Fibroblast of the conjunctiva (primary cell): Measurements from ENCODE around the gene IL7R.
"Not testable (repeated sequence)": the region's sequence is repeated elsewhere in the genome, so short reads cannot be mapped to it uniquely, and the experiment has no call there.

Experiments
- DNase-seq: peaks from one replicate; pipeline ENCODE4 v3.0.0-alpha.2; 2010; ENCODE audit warnings: low read depth

The IL7R gene

DNA sequence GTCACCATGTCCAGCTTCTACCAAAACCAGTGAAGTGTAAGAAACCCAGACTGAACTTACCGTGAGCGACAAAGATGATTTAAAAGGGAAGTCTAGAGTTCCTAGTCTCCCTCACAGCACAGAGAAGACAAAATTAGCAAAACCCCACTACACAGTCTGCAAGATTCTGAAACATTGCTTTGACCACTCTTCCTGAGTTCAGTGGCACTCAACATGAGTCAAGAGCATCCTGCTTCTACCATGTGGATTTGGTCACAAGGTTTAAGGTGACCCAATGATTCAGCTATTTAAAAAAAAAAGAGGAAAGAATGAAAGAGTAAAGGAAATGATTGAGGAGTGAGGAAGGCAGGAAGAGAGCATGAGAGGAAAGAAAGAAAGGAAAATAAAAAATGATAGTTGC lies 19.8 kb downstream of the IL7R start:
- no peak for DNase-seq

DNA sequence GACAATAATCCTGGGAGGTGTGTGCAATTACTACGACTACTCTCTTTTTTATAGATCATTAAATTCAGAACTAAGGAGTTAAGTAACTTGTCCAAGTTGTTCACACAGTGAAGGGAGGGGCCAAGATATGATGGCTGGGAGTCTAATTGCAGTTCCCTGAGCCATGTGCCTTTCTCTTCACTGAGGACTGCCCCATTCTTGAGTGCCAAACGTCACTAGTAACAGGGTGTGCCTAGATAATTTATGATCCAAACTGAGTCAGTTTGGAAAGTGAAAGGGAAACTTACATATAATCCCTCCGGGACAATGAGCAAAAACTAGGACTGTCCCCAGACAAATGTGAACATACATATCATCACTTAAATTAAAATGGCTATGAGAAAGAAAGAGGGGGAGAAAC lies 20.2 kb downstream of the IL7R start:
- DNase-seq = no peak

DNA sequence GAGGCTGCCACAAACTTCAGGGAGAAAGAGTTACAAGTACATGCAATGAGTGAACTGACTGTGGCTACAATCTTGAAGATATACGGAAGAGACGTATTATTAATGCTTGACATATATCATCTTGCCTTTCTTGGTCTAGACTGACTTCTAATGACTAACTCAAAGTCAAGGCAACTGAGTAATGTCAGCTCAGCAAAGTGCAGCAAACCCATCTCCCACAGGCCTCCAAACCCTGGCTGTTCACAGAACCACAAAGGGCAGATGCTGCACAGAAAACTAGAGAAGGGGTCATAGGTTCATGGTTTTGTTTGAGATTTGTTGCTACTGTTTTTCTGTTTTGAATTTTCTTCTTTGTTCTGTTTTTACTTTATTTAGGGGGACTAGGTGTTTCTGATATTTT lies 21.0 kb downstream of the IL7R start:
- no peak for DNase-seq

DNA sequence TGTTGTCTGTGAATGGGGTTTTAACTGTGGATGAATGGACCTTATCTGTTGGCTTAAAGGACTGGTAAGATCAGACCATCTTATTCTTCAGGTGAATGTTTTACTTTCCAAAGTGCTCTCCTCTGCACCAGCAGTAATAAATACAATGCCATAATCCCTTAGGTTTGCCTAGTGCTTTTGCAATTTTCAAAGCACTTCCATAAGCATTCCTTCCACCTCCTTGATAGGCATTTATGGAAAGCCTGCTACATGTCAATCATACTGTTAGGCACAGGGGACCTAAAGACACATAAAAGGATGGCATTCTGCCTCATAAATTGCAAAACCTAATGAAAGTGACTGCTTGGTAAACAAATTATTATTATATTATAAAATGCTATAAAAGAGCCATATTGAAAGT lies 21.4 kb downstream of the IL7R start:
- no peak for DNase-seq

DNA sequence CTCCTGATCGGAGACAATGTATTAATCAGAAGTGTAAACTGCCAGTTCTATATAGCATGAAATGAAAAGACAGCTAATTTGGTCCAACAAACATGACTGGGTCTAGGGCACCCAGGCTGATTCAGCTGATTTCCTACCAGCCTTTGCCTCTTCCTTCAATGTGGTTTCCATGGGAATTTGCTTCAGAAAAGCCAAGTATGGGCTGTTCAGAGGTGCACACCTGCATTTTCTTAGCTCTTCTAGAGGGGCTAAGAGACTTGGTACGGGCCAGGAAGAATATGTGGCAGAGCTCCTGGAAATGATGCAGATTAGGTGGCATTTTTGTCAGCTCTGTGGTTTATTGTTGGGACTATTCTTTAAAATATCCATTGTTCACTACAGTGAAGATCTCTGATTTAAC lies 22.4 kb downstream of the IL7R start:
- DNase-seq = no peak

DNA sequence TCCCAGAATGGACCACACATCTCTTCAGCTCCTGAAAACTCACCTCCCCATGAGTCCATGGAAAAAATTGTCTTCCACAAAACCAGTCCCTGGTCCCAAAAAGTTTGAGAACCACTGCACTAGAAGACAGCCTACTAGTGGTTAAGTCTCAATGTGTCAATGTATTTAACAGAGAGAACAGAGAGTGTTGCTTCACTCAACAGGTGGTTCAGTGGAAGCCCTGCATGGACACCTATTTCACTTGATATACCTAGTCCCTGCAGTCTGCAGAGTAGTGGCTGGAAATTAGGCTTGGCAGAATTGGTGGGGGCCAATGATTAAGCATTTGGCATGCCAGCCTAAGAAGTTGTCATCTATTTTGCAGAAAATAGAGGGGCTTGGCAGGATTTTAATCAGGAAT lies 23.0 kb downstream of the IL7R start:
- no peak for DNase-seq

DNA sequence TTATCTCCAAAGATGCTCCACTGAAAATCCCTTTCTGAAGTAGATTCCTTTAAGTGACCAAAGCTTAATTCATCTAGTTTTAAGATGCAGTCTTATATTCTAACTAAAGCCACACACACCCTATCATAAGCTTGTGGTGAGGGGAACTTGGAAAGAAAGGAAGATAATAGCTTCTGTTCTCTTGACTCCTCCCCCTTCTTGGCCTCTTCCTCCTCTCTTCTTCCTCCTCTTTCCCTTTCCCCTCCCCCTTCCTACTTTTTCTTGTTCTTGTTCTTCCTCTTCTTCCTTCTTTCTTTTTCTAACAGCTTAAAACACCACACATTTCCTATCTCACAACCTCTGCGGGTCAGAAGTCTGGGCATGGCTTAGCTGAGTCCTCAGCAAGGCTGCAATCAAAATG lies 23.5 kb downstream of the IL7R start:
- DNase-seq = no peak

DNA sequence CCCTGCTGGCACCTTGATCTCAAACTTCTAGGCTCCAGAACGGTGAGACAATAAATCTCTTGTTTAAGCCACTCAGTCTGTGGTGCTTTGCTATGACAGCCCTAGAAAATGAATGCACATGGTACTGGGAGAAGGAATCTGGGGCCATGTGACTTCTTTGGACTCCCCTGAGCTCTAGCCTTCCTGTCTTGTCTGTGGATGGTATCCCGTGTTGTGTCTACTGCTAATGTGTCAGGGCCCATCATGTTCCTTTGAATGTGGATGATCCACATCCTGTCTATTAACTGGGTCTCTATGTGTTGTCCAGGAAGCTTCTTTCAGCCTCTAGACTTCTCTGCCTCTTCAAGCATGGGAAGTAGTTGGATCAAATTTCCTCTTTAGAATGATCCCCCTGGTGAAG lies 25.1 kb downstream of the IL7R start:
- DNase-seq = no peak

DNA sequence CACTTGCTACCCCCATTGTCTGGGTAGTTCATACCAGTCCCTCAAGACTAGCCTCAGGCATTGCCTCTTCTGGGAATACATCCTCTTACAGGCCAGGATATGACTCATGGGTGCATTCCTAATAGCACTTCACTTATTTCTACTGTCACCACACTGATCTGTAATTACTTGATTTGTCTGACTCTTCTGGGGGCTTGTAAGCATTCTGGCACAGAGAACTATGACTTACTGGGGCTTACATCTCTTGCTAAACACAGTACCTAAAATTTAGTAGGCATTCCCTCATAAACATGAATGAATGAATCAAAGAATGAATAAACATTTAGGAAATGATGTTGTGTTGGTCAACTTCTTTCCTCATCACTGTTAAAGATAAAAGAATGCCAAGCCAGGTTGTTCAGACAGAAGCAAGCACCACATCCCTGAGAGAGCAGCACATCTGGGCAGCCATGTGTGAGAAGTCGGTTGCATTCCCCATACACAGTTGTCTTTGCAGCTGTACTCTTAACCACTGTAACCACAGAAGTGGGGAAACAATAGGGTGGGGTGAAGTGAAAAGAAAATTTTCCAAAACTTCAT lies 27.6 kb downstream of the IL7R start:
- peak; percentile 46 for DNase-seq

DNA sequence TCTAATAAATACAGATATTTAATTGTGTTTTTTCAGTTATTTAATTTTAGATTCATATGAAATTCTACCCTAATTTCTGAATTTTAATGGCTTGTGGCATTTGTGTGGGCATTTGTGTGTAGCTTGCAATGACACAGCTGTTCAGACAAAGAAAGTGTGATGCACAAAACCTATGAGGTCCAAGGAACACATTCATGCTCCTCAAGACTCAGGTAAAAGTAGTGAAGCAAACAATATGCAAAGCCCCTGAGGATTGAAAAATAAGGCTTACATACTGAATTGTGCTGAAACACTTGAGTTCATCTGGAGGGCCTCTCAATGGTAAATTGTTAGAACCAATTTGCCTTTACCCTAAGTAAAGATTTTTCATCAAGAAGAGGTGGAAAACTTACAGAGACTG lies 28.1 kb downstream of the IL7R start:
- DNase-seq = no peak

DNA sequence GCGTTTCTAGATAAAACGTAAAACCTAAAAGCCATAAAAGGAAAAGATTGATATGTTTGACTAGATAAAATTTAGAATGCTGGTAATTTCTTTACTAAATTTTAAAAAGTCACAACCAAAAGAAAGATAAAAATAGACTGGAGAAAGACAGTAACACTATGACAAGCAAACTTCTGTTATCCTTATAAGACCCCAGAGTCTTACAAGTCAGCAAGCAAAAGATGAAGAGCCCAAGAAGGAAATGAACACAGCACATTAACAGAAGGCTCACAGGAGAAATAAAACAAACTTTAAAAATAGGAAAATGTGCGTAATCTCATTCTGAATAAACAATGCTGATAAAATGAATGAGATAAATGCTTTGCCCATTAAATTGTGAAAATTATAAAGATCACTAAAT lies 29.7 kb downstream of the IL7R start:
- DNase-seq = no peak

DNA sequence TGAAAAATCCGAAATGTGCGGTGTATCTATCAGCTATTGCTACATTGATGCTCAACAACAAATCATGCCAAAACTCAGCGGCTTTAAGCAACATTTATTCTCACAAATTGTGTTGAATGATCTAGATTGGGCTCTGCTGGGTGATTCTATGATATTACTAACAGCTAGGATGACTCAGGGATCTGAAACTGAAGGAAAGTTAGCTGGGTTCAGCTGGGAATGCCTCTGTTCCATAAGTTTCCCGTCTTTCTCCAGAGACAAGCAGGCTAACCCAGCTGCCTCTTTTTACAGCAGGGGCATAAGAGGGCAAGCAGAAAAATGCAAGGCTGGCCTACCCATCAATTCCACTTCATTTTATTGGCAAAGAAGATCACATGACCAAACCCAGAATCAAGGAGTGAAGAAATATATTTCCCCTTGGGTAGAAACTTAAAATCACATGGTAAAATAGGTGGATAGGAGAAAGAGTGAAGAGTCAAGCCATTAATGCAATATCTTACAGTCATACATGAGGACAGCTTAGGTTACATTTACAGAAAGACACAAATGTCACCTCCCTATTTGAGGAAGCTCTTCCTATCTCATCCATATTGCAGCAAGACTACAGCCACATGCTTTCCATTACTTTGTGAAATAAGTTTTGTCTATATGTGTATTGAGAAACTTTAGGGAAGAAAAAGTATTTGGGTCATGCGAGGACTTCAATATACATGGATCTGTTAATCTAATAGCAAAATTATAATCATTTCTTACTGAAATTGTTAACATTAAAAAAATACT lies 30.8 kb downstream of the IL7R start:
- DNase-seq = no peak

DNA sequence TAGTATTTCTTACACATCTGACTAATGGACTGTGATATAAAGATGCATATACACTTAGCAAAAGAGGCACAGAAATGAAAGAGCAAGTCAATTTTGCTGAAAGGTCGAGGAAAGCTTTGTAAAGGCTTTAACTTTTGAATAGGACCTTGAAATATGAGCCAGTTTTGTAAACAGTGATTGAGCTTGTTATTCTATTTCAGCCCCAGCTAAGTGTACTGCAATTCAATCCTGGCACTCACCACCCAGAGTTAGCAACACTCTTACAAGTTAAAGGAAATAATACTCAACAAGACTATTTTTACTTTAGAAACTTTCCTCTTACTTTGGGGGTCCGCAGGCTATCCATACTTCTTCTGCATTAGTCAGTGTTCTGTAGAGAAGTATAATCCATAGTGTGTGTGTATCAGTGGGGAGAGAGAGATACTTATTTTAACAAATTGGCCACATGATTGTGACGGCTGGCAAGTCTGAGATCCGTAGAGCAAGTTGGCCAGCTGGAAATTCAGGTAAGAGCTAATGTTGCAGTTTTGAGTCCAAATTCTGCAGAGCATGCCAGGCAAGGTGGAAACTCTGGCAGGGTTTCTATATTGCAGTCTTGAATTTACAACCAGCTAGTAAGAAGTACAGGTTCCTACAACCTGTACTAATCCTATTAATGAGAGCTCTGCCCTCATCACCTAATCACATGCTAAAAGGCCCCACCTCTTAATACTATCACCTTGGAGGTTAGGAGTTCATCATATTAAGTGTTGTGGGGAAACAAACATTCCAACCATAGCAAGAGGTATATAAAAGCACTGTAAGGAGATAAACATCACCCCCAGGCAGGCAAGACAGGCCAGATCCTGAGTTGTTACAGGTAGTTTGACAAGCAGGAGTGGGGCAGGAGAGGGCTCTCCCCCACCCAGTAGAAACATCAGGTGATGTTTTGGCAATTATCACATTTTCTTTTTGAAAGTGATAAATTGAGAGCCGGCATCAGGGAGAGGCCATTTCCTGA lies 33.6 kb downstream of the IL7R start:
- no peak for DNase-seq

DNA sequence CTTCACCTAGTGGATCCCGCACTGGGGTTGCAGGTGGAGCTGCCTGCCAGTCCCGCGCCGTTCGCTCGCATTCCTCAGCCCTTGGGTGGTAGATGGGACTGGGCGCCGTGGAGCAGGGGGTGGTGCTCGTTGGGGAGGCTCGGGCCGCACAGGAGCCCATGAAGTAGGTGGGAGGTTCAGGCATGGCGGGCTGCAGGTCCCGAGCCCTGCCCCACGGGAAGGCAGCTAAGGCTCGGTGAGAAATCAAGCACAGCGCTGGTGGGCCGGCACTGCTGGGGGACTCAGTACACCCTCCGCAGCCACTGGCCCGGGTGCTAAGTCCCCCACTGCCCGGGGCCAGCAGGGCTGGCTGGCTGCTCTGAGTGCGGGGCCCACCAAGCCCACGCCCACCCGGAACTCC lies 36.1 kb downstream of the IL7R start:
- DNase-seq = not testable (repeated sequence)

DNA sequence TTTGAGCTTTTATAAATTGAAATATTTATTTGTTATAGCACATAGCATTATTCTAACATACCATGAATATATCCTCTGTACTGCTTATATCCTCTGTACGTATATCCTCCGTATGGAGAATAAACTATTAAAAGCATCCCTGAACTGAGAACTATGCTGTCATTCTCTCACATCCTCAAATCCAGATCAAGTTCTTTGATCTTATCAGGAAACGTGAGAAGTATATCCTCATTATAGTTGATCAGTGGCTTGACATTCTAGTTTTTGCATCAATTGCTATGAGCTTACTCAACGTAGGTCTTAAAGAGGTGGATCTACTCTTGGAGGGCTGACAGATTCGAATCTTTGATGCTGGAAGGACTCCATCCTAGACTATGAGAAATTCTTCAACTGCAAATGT lies 37.4 kb downstream of the IL7R start:
- no peak for DNase-seq

DNA sequence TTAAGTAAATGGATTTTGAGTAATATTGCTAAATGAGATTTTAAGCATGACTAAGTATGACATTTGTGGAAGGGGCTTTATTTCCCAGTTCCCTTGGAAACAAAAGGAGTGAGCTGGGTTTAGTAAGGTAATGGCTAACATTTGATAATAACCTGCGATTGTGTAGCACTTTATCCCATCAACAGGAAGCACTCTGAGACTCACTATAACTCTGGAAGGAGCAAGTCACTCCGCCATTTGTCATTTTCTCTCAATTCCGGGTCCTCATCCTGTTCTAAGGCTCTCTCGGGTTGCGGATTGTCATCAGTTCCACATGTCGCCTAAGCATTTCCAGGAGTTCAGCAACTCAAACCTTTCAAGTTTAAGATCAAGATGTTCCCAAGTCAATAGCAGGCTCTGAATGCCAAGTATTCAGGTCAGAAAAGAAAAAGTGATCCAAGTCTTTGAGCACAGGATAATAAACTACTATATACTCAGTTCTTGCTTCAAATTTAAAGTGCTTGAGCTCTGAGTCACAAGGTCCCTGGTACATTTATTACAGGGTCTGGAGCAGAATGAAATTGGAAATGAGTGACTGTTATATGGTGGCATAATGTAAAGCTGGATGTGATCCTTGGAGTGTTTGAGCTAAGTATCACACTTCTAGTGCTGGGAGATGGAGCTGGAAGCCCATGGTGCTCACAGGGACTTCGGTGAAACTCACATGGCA lies 42.4 kb downstream of the IL7R start:
- DNase-seq = no peak

DNA sequence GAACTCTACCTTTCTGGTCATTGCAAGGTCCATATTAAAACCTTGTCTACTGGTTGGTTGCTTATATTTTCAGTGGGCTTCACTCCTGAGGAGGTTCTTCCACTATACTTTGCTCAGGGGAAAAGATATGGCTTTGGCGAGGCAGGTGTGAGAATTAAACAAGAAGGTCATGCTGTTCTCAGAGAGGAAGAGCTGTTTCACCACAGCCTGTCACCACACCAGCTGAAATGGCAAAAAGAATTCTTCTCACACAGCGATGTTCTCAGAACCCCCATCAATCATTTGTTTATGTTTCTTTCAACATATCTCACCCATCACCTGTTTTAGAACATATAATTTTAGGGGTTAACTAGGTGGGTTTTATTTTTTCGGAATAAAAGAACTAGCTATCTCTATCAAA lies 43.1 kb downstream of the IL7R start:
- no peak for DNase-seq

DNA sequence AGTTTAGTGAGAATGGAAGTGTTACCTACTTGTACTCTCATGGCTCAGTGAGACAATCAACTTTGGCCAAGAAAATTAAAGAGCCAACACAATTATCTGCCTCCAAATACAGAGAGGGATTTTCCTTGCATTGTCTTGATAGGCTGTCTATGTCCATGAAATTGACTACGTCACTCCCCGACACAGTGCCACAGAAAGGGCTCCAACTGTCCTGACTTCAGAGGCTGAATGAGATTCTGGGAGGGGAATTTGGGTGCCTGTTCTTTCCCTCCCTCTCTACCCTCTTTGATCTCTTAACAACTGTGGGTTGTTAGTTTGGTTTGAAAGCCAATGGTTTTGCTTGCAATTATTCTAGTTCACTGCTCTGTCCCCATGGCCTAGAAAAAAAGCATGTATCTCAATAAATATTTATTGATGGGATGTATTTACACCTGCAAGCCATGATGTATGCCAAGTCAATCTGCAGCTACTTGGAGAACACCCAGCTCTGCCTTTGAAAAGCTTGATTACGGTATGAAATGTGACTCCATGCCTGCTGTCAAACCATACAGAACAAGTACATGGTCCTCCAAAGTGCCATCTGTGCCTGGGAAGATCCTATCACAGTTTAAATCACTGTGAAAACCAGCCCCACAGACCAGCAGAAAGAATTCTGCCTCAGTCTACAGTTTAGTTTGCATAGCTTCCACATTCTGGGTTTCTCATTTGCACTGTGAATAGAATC lies 44.4 kb downstream of the IL7R start:
- no peak for DNase-seq

DNA sequence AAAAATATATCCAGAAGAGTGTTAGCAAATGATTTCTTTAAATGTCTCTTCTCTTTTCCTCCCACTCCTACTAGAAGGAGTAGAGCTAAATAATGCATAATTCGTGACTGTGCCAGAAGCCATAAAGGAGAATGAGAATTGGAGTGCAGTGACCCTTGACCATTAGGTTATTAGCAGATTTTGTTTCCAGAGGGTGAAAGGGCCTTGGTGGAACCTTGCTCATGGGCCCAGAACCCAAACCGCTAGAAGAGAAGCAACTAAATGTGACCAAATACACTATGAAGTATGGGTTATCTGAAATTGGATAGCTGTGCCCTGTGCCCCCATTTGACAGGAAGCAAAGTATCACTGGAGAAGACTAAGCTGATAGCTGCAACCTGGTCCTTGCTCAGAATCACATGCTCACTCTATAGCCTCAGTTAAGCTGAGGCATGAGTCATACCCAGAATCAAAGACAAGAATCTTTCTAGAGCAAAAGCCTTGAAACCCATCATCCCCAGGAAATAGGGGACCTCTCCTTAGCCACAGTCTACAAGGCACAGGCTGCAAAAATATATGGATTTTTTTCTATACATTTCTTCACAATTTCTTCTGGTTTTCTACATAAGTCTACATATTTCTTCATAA lies 45.5 kb downstream of the IL7R start:
- DNase-seq = no peak

DNA sequence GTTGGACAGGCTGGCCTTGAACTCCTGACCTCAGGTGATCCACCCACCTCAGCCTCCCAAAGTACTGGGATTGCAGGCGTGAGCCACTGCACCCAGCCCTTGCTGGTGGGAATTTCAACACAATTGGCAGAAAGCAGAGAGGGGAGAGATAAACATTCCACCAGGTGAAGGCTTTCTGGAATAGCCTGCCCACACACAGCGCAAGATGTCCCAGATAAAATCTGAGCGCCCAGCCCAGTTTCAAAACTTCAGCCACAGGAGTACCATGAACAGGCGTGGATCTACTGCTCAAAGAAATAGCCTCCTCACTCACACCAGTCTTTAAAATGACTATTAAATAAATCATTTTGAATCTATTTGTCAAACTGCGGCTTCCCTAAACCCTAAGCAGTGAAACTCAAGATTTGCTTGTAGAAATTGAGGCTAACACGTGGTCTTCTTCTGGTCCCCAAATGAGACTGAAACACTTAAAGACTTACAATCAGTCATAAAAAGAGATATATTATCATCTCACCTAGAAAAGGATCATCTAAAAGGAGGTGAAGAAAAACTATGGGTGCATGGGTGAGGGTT lies 47.0 kb downstream of the IL7R start:
- no peak for DNase-seq
